ENCODE data around the gene CCL3.
"Not testable (repeated sequence)": the region's sequence is repeated elsewhere in the genome, so short reads cannot be mapped to it uniquely, and the experiment has no call there.

Gene CCL3

GRCh38 chr17:36089888-36090836 lies at the start of gene CCL3:
Gene CCL3 (minus strand): TSS chr17:36090143. CDS start chr17:36090058, 85 bp downstream.
- peak; percentile 37 for DNase-seq (ENCODE audit: low read depth)

GRCh38 chr17:36136439-36136838 lies 46.5 kb upstream of the CCL3 start:
- no peak for DNase-seq (ENCODE audit: low read depth)

GRCh38 chr17:36136036-36136435 lies 46.1 kb upstream of the CCL3 start:
- no peak for DNase-seq (ENCODE audit: low read depth)

GRCh38 chr17:36135465-36135864 lies 45.5 kb upstream of the CCL3 start:
- no peak for DNase-seq (ENCODE audit: low read depth)

GRCh38 chr17:36133602-36134236 lies 43.8 kb upstream of the CCL3 start:
- no peak for DNase-seq (ENCODE audit: low read depth)

GRCh38 chr17:36132421-36132831 lies 42.5 kb upstream of the CCL3 start:
- DNase-seq (ENCODE audit: low read depth) = no peak

GRCh38 chr17:36131931-36132330 lies 42.0 kb upstream of the CCL3 start:
- DNase-seq (ENCODE audit: low read depth) = no peak

- DNase-seq (ENCODE audit: low read depth) = no peak
Measured at GRCh38 chr17:36131421-36131820, 41.5 kb upstream of the CCL3 start.

GRCh38 chr17:36130346-36130745 lies 40.4 kb upstream of the CCL3 start:
- no peak for DNase-seq (ENCODE audit: low read depth)

- DNase-seq (ENCODE audit: low read depth) = no peak
Measured at GRCh38 chr17:36129616-36130015, 39.7 kb upstream of the CCL3 start.

- DNase-seq (ENCODE audit: low read depth) = no peak
Measured at GRCh38 chr17:36128411-36128978, 38.6 kb upstream of the CCL3 start.

GRCh38 chr17:36127911-36128310 lies 38.0 kb upstream of the CCL3 start:
- DNase-seq (ENCODE audit: low read depth) = no peak

- no peak for DNase-seq (ENCODE audit: low read depth)
Measured at GRCh38 chr17:36127199-36127893, 37.4 kb upstream of the CCL3 start.

GRCh38 chr17:36124879-36125824 lies 35.2 kb upstream of the CCL3 start:
- DNase-seq (ENCODE audit: low read depth) = no peak

GRCh38 chr17:36123431-36123830 lies 33.5 kb upstream of the CCL3 start:
- no peak for DNase-seq (ENCODE audit: low read depth)

GRCh38 chr17:36121099-36121498 lies 31.2 kb upstream of the CCL3 start:
- not testable (repeated sequence) for DNase-seq (ENCODE audit: low read depth)

GRCh38 chr17:36120221-36120620 lies 30.3 kb upstream of the CCL3 start:
- DNase-seq (ENCODE audit: low read depth) = no peak

- DNase-seq (ENCODE audit: low read depth) = no peak
Measured at GRCh38 chr17:36118477-36119353, 28.8 kb upstream of the CCL3 start.

- no peak for DNase-seq (ENCODE audit: low read depth)
Measured at GRCh38 chr17:36117505-36118382, 27.8 kb upstream of the CCL3 start.
